Kidney (tissue), 14 donors: Measurements from ENCODE around the gene SH3D19. TPM values are rescaled to one million over a fixed set of nuclear protein-coding genes. Genes with fewer than 3 reads are reported as not detected.

Experiments used
- DNase-seq, 5 donors: peaks; one replicate each; pipeline ENCODE4 v3.0.0-alpha.2; 2013 to 2020
- FAIRE-seq: peaks from 2 replicates; lab custom pipeline; 2012; peaks lifted over from hg19 to GRCh38; lab: Jason Lieb, UNC
- H3K27ac ChIP-seq, 2 donors: one replicate each; pipeline ENCODE4 v1.7.0; 2013; ENCODE audit warnings: low read depth in 2 of 2, low read length in 2 of 2, inconsistent platforms in 1 of 2
- H3K27me3 ChIP-seq: one replicate; pipeline ENCODE4 v1.7.1; 2013; ENCODE audit warnings: low read length, inconsistent platforms; ENCODE audit not compliant: control insufficient read depth, insufficient read depth
- H3K36me3 ChIP-seq, 3 donors: one replicate each; pipeline versions ENCODE4 v1.7.0 to v1.7.1; 2013; ENCODE audit warnings: low read length in 3 of 3, control low read depth in 1 of 3, inconsistent platforms in 1 of 3; ENCODE audit not compliant: insufficient read depth in 3 of 3, control insufficient read depth in 2 of 3
- H3K4me1 ChIP-seq, 3 donors: one replicate each; pipeline versions ENCODE4 v1.7.0 to v1.7.1; 2013; ENCODE audit warnings: low read length in 3 of 3, inconsistent platforms in 1 of 3, low read depth in 1 of 3; ENCODE audit not compliant: control insufficient read depth in 2 of 3, insufficient read depth in 2 of 3
- H3K4me3 ChIP-seq, 3 donors: one replicate each; pipeline versions ENCODE4 v1.7.0 to v1.8.1; 2013; ENCODE audit warnings: low read length in 3 of 3, control low read depth in 1 of 3, inconsistent platforms in 1 of 3
- H3K9ac ChIP-seq, 3 donors: one replicate each; pipeline versions ENCODE4 v1.7.0 to v1.7.1; 2013; ENCODE audit warnings: low read length in 3 of 3, control low read depth in 1 of 3, inconsistent platforms in 1 of 3
- H3K9me3 ChIP-seq, 3 donors: one replicate each; pipeline versions ENCODE4 v1.7.0 to v1.7.1; 2013; ENCODE audit warnings: low read length in 3 of 3, control low read depth in 1 of 3, inconsistent platforms in 1 of 3; ENCODE audit not compliant: control insufficient read depth in 2 of 3, insufficient read depth in 1 of 3
- CTCF ChIP-seq: IDR thresholded peaks from 3 replicates; pipeline ENCODE4 v1.5.1; 2012; ENCODE audit warnings: mild to moderate bottlenecking, moderate library complexity, borderline replicate concordance; ENCODE audit not compliant: insufficient read depth; ENCODE audit errors: extremely low read depth
- intact Hi-C: fragments of 100-400 bp; cut with DNase I; formaldehyde crosslinking; loops from one replicate; pipeline ENCODE4 v1.11.1; 2022
- polyA plus RNA-seq: library from polyadenylated mRNA; stranded (reverse); fragments of 350-450 nt; fragmentation: Illumina TruSeq; extraction: RNeasy Lipid Tissue Mini Kit (QIAGEN cat#74804); gene quantifications from one replicate; pipeline ENCODE4 v1.2.3, GENCODE V29; 2014; ENCODE audit warnings: low read depth, low replicate concordance; ENCODE audit not compliant: insufficient read depth
- total RNA-seq: library from RNA; stranded (reverse); fragmentation: NEBNext Ultra II Directional; extraction: Animal tissue kit (Norgen Biotek cat#: 25700); gene quantifications from one replicate; pipeline ENCODE4 v1.2.1, GENCODE V29; 2021
- donor health status: control.
- donor health status: control.
- donor health status: control.
- donor health status: control.
- donor health status: control.
- donor health status: DM: yes; HTN: yes; CAD: no.
- donor health status: Normal renal cell carcinoma (clear cell type).

The SH3D19 gene
- total and polyA plus RNA-seq, 2 donors from 2014 or later = 13.6 to 36.8 TPM

GRCh38 chr4:151207868-151208267 is 117.5 kb downstream of the SH3D19 start:
- no peak for TF ChIP-seq CTCF
- no peaks in the 10 kb centered on the region for H3K27me3 ChIP-seq
- no peaks in the 10 kb centered on the region for H3K9me3 ChIP-seq
- H3K4me3 ChIP-seq = no peak overlapping the region
- no peaks in the 10 kb centered on the region for H3K36me3 ChIP-seq
- intact Hi-C loops = no loop called here
- DNase-seq = no peak
- FAIRE-seq = no peak
- H3K4me1 ChIP-seq = peaks cover 0 to 23% (median 3%) of the 10 kb centered on the region in 3 donors
- H3K27ac ChIP-seq = no peak overlapping the region
- no peak overlapping the region for H3K9ac ChIP-seq

- Histone ChIP-seq H3K36me3 (no peaks in the 10 kb centered on the region), H3K9ac (no peak overlapping the region), H3K9me3 (no peaks in the 10 kb centered on the region), H3K4me1 (peaks cover 0 to 23% (median 3%) of the 10 kb centered on the region in 3 donors), H3K27ac (no peak overlapping the region), H3K4me3 (no peak overlapping the region), H3K27me3 (no peaks in the 10 kb centered on the region)
- FAIRE-seq = no peak
- intact Hi-C loops = no loop called here
- TF ChIP-seq CTCF = no peak
- DNase-seq = no peak
These were observed 118.2 kb downstream of the SH3D19 start for GRCh38 chr4:151207186-151207585.

DNA sequence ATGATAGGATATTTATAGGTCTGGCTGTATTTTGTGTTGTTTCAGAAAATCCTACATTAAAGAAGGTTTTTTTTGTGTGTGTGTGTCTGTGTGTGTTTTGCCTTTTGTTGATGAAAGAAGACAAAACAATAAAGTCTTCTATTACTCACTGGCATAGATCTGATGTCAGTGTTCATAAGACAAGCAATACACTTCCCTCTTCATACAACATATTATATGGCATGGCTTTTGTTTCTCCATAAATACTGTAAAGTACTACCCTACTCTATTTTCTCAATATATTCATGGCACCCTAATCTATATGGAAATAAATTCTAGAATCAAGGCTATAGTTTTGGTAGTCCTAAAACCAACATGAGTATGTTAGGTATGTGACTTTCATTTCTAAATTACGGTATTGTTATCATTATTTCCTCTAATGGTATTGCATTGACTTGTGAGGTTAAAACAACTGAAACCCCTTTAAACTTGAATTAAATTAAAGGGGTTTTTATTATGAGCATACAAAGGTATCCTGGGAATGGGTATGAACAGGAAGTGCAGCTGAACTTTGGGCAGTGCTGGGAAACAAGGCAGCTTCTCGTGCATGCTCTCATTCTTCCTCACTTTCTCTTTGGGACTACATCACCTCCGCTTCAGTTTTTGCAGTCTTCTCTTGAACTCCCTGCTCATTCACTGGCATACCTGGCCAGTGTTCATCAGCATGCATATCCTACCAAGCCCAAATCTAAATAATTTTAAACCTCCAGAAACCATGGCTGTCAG is 119.0 kb downstream of the SH3D19 start:
- FAIRE-seq (no peak), DNase-seq (no peak)
- Histone ChIP-seq H3K27me3 (no peaks in the 10 kb centered on the region), H3K9ac (no peak overlapping the region), H3K4me1 (peaks cover 0 to 23% (median 3%) of the 10 kb centered on the region in 3 donors), H3K9me3 (no peaks in the 10 kb centered on the region), H3K4me3 (no peak overlapping the region), H3K27ac (peak overlapping the region in 1 of 2 donors; percentile 48), H3K36me3 (no peaks in the 10 kb centered on the region)
- TF ChIP-seq CTCF = no peak
- intact Hi-C loops = no loop called here
